ENCODE data around the gene SYS1.

SYS1 gene

DNA sequence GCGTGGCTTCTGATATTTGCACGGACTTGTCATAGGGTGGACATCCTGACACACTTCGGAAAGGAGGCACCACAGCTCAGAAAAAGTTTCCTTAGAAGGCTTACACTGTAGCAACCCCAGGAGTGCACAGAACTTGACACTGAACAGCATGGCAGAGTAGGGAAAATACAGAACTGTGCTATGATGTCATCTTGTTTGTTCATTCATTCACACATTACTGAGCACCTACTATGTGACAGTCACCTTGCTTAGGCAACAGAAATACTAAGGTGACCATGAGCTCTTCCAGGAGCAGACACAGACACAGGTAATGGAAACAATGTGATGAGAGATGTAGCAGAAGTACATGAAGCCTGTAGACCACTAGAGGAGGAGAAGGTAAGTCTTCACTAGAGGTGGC lies 50.5 kb downstream of the SYS1 start:
- no peak overlapping the region for H3K4me2 ChIP-seq (ENCODE audit: low read depth, low read length, poor library complexity, severe bottlenecking)
- H3F3A ChIP-seq (ENCODE audit: low read depth) = no peaks in the 10 kb centered on the region
- no peaks in the 10 kb centered on the region for H3K27me3 ChIP-seq (ENCODE audit: insufficient read depth, low read length, poor library complexity, severe bottlenecking)
- H3K36me3 ChIP-seq (ENCODE audit: insufficient read depth, low read length) = no peaks in the 10 kb centered on the region
- H3K4me1 ChIP-seq (ENCODE audit: insufficient read depth, low read length, poor library complexity, severe bottlenecking) = peaks cover 21% of the 10 kb centered on the region
- no peak overlapping the region for H3K9ac ChIP-seq (ENCODE audit: low read depth, low read length, poor library complexity, severe bottlenecking)
- H3K79me2 ChIP-seq (ENCODE audit: insufficient read depth, low read length) = peaks cover 32% of the 10 kb centered on the region
- no peak overlapping the region for H3K4me3 ChIP-seq (ENCODE audit: low read length, poor library complexity, severe bottlenecking)
- peaks cover 13% of the 10 kb centered on the region for H4K20me1 ChIP-seq (ENCODE audit: insufficient read depth, low read length, poor library complexity, severe bottlenecking)
- no peak for TF ChIP-seq EZH2phosphoT487 (IDR thresholded peaks at IDR 0.05; ENCODE audit: borderline replicate concordance)
- TF ChIP-seq, protein P1, sequence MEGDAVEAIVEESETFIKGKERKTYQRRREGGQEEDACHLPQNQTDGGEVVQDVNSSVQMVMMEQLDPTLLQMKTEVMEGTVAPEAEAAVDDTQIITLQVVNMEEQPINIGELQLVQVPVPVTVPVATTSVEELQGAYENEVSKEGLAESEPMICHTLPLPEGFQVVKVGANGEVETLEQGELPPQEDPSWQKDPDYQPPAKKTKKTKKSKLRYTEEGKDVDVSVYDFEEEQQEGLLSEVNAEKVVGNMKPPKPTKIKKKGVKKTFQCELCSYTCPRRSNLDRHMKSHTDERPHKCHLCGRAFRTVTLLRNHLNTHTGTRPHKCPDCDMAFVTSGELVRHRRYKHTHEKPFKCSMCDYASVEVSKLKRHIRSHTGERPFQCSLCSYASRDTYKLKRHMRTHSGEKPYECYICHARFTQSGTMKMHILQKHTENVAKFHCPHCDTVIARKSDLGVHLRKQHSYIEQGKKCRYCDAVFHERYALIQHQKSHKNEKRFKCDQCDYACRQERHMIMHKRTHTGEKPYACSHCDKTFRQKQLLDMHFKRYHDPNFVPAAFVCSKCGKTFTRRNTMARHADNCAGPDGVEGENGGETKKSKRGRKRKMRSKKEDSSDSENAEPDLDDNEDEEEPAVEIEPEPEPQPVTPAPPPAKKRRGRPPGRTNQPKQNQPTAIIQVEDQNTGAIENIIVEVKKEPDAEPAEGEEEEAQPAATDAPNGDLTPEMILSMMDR (conservative IDR thresholded peaks at IDR 0.05; ENCODE audit: low read length) = no peak
- no peaks in the 10 kb centered on the region for H3K9me3 ChIP-seq (ENCODE audit: insufficient read depth, low read depth, low read length)
- H3K9me2 ChIP-seq (replicated peaks; ENCODE audit: low read depth, low read length) = no peaks in the 10 kb centered on the region
- H2AFZ ChIP-seq (ENCODE audit: low read length) = no peak overlapping the region

DNA sequence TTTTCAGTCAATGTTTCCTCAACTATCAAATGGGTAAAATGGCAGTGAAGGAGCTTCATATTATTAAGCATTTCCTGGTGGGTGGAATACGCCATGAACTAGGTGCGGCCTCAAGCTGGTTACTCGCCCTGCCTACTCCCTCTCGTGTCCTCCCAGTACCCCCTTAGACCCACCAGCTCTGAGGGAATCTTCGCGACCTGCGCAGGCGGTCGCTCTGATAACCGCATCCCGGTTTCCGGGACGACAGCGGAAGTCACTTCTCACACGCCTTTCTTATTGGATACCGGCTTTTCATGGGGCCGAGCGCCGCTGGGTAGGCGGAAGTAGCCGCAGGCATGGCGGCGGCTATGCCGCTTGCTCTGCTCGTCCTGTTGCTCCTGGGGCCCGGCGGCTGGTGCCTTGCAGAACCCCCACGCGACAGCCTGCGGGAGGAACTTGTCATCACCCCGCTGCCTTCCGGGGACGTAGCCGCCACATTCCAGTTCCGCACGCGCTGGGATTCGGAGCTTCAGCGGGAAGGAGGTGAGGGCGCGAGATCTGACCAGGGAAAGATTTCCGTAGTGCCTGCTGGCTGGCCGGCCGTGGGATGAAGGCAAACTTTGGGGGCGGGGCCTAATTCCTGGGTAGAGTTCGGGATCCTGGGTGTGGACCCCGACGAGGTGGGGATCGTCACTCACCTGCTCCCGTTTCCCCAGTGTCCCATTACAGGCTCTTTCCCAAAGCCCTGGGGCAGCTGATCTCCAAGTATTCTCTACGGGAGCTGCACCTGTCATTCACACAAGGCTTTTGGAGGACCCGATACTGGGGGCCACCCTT lies 53.1 kb downstream of the SYS1 start, which contains the start of gene PIGT:
PIGT (plus strand) TSS at position 320 of the 816 bp plus-strand sequence; CDS start at position 336, 16 bp downstream.
- H3K4me3 ChIP-seq (ENCODE audit: low read length, poor library complexity, severe bottlenecking) = peak within 1 kb of the TSS; percentile 91
- H3K9me2 ChIP-seq (replicated peaks; ENCODE audit: low read depth, low read length) = no peaks in the 10 kb centered on the region
- H3K9me3 ChIP-seq (ENCODE audit: insufficient read depth, low read depth, low read length) = no peaks in the 10 kb centered on the region
- no peaks in the 10 kb centered on the region for H3F3A ChIP-seq (ENCODE audit: low read depth)
- peak within 1 kb of the TSS; percentile 98 for H3K4me2 ChIP-seq (ENCODE audit: low read depth, low read length, poor library complexity, severe bottlenecking)
- H3K9ac ChIP-seq (ENCODE audit: low read depth, low read length, poor library complexity, severe bottlenecking) = peak within 1 kb of the TSS; percentile 85
- peaks cover 39% of the 10 kb centered on the region for H3K79me2 ChIP-seq (ENCODE audit: insufficient read depth, low read length)
- peaks cover 18% of the 10 kb centered on the region; the same call in 1 of the 2 replicates for H3K36me3 ChIP-seq (ENCODE audit: insufficient read depth, low read length)
- H3K4me1 ChIP-seq (ENCODE audit: insufficient read depth, low read length, poor library complexity, severe bottlenecking) = peaks cover 21% of the 10 kb centered on the region
- no peaks in the 10 kb centered on the region for H3K27me3 ChIP-seq (ENCODE audit: insufficient read depth, low read length, poor library complexity, severe bottlenecking)
- peaks cover 13% of the 10 kb centered on the region for H4K20me1 ChIP-seq (ENCODE audit: insufficient read depth, low read length, poor library complexity, severe bottlenecking)
- peak within 1 kb of the TSS; percentile 81 for H2AFZ ChIP-seq (ENCODE audit: low read length)
- TF ChIP-seq EZH2phosphoT487 (IDR thresholded peaks at IDR 0.05; ENCODE audit: borderline replicate concordance) = no peak
- TF ChIP-seq, protein P1 (conservative IDR thresholded peaks at IDR 0.05; ENCODE audit: low read length) = no peak

DNA sequence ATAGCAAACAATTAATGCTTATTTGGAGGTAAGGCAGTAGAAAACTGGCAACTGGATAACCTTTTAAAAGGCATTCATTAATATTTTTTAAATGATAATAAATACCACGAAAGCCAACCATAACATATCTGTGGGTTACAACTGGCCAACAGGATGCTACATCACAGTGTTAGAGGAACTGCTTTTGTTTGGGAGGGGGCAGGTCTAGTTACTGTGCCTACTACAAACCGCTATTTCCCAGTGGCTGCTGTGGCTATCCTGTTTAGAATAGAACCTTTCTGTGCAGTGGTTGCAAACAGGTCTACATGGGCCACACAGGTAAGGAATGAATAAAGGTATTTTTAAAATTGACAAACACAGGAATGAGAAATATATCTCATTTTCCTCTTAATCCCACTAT lies 54.0 kb downstream of the SYS1 start:
- Histone ChIP-seq H3K9me2 (replicated peaks; ENCODE audit: low read depth, low read length) (no peaks in the 10 kb centered on the region), H3K9ac (ENCODE audit: low read depth, low read length, poor library complexity, severe bottlenecking) (peak overlapping the region; percentile 85), H3F3A (ENCODE audit: low read depth) (no peaks in the 10 kb centered on the region), H2AFZ (ENCODE audit: low read length) (no peak overlapping the region), H4K20me1 (ENCODE audit: insufficient read depth, low read length, poor library complexity, severe bottlenecking) (peaks cover 13% of the 10 kb centered on the region), H3K9me3 (ENCODE audit: insufficient read depth, low read depth, low read length) (no peaks in the 10 kb centered on the region), H3K79me2 (ENCODE audit: insufficient read depth, low read length) (peaks cover 39% of the 10 kb centered on the region), H3K4me1 (ENCODE audit: insufficient read depth, low read length, poor library complexity, severe bottlenecking) (peaks cover 21% of the 10 kb centered on the region), H3K36me3 (ENCODE audit: insufficient read depth, low read length) (peaks cover 25% of the 10 kb centered on the region; the same call in 1 of the 2 replicates), H3K4me2 (ENCODE audit: low read depth, low read length, poor library complexity, severe bottlenecking) (peak overlapping the region; percentile 98), H3K4me3 (ENCODE audit: low read length, poor library complexity, severe bottlenecking) (peak overlapping the region; percentile 91), H3K27me3 (ENCODE audit: insufficient read depth, low read length, poor library complexity, severe bottlenecking) (no peaks in the 10 kb centered on the region)
- no peak for TF ChIP-seq EZH2phosphoT487 (IDR thresholded peaks at IDR 0.05; ENCODE audit: borderline replicate concordance)
- TF ChIP-seq, protein P1 (conservative IDR thresholded peaks at IDR 0.05; ENCODE audit: low read length) = no peak

Data from Loucy (cell line).